CD14-positive monocyte (primary cell): Measurements from ENCODE around the gene PCGF1. TPM values are rescaled to one million over a fixed set of nuclear protein-coding genes. Genes with fewer than 3 reads are reported as not detected.

ENCODE experiments used
- DNase-seq, 3 donors: peaks; one replicate each; pipeline ENCODE4 v3.0.0-alpha.2; 2011 to 2022
- H2AFZ ChIP-seq: 2 replicates; pipeline ENCODE4 v1.6.0; 2012; ENCODE audit warnings: mild to moderate bottlenecking, low read depth, low read length, inconsistent platforms; ENCODE audit not compliant: insufficient read depth, poor library complexity, severe bottlenecking
- H3K27ac ChIP-seq, 2 donors: 1 replicate in 1 of 2; 2 replicates in 1 of 2; pipeline ENCODE4 v1.5.1; 2012 to 2013; ENCODE audit warnings: low read length in 2 of 2, control low read depth in 1 of 2, inconsistent platforms in 1 of 2, low read depth in 1 of 2, mild to moderate bottlenecking in 1 of 2
- H3K27me3 ChIP-seq, 2 donors: one replicate each; pipeline versions ENCODE4 v1.6.0 to v1.6.1; 2011 to 2013; ENCODE audit warnings: low read length in 2 of 2; ENCODE audit not compliant: control insufficient read depth in 2 of 2, insufficient read depth in 2 of 2
- H3K36me3 ChIP-seq, 2 donors: replicated peaks in 1 of 2; 1 replicate in 1 of 2; 2 replicates in 1 of 2; pipeline versions ENCODE4 v1.5.1 to v1.6.1; 2012 to 2013; ENCODE audit warnings: low read length in 2 of 2, control low read depth in 1 of 2, inconsistent platforms in 1 of 2, mild to moderate bottlenecking in 1 of 2; ENCODE audit not compliant: insufficient read depth in 2 of 2, control insufficient read depth in 1 of 2
- H3K4me1 ChIP-seq, 2 donors: 1 replicate in 1 of 2; 2 replicates in 1 of 2; pipeline versions ENCODE4 v1.5.1 to v1.6.1; 2012 to 2013; ENCODE audit warnings: low read length in 2 of 2, control low read depth in 1 of 2, inconsistent platforms in 1 of 2, mild to moderate bottlenecking in 1 of 2, moderate library complexity in 1 of 2; ENCODE audit not compliant: insufficient read depth in 2 of 2, control insufficient read depth in 1 of 2
- H3K4me2 ChIP-seq: replicated peaks from 2 replicates; pipeline ENCODE3; 2012; ENCODE audit warnings: low read length, moderate library complexity, mild to moderate bottlenecking; ENCODE audit not compliant: poor library complexity, severe bottlenecking; ENCODE audit errors: extremely low read depth
- H3K4me3 ChIP-seq, 3 experiments: fragments of 200-600 bp in 1 of 3; sonication (generic) in 1 of 3; replicated peaks in 1 of 3; 1 replicate in 2 of 3; 2 replicates in 1 of 3; pipeline ENCODE4 v1.5.1; 2011 to 2013; ENCODE audit warnings: low read length in 3 of 3, mild to moderate bottlenecking in 3 of 3, control low read depth in 2 of 3, low read depth in 2 of 3, inconsistent platforms in 1 of 3, moderate library complexity in 1 of 3
- H3K79me2 ChIP-seq: 2 replicates; pipeline ENCODE4 v1.6.0; 2012; ENCODE audit warnings: mild to moderate bottlenecking, control low read depth, inconsistent platforms, low read length, moderate library complexity; ENCODE audit not compliant: insufficient read depth
- H3K9ac ChIP-seq: 2 replicates; pipeline ENCODE4 v1.6.0; 2017; ENCODE audit warnings: low read length, mild to moderate bottlenecking; ENCODE audit not compliant: insufficient read depth, poor library complexity, severe bottlenecking
- H3K9me3 ChIP-seq, 2 donors: replicated peaks in 1 of 2; 1 replicate in 1 of 2; 2 replicates in 1 of 2; pipeline versions ENCODE4 v1.5.1 to v1.6.1; 2012 to 2013; ENCODE audit warnings: low read length in 2 of 2, control low read depth in 1 of 2; ENCODE audit not compliant: control insufficient read depth in 1 of 2, insufficient read depth in 1 of 2
- H4K20me1 ChIP-seq: 2 replicates; pipeline ENCODE4 v1.6.0; 2012; ENCODE audit warnings: mild to moderate bottlenecking, low read length, control low read depth, moderate library complexity; ENCODE audit not compliant: insufficient read depth
- H3K27ac Mint-ChIP-seq, 7 donors: one replicate each; pipeline ENCODE4 v1.8.0; 2020; ENCODE audit warnings: mild to moderate bottlenecking in 7 of 7, mixed read lengths in 7 of 7, moderate library complexity in 6 of 7, inconsistent platforms in 2 of 7
- H3K27me3 Mint-ChIP-seq, 3 donors: one replicate each; pipeline ENCODE4 v1.8.0; 2021 to 2022; ENCODE audit warnings: low read depth in 3 of 3, mild to moderate bottlenecking in 3 of 3, mixed read lengths in 3 of 3, moderate library complexity in 3 of 3, inconsistent platforms in 1 of 3
- H3K36me3 Mint-ChIP-seq, 2 donors: one replicate each; pipeline ENCODE4 v1.8.0; 2020; ENCODE audit warnings: mixed read lengths in 2 of 2, inconsistent platforms in 1 of 2, mild to moderate bottlenecking in 1 of 2
- H3K4me1 Mint-ChIP-seq: one replicate; pipeline ENCODE4 v1.8.0; 2020; ENCODE audit warnings: mild to moderate bottlenecking, mixed read lengths
- H3K4me3 Mint-ChIP-seq, 2 donors: one replicate each; pipeline ENCODE4 v1.8.0; 2020; ENCODE audit warnings: mild to moderate bottlenecking in 2 of 2, mixed read lengths in 2 of 2, moderate library complexity in 1 of 2
- H3K9me3 Mint-ChIP-seq, 7 donors: one replicate each; pipeline ENCODE4 v1.8.0; 2020 to 2022; ENCODE audit warnings: mixed read lengths in 7 of 7, mild to moderate bottlenecking in 6 of 7, moderate library complexity in 6 of 7, inconsistent platforms in 2 of 7
- WGBS: methylation state at CpG from one replicate; pipeline ENCODE4 v1.1.5; 2013; ENCODE audit warnings: missing lambda C conversion rate; ENCODE audit not compliant: insufficient coverage; 5-methylcytosine and 5-hydroxymethylcytosine counted together
- intact Hi-C, 2 donors: fragments of 100-400 bp; cut with micrococcal nuclease; formaldehyde crosslinking; loops; one replicate each; pipeline versions ENCODE4 v1.15.0 to v1.15.1; 2023
- polyA plus RNA-seq, 3 donors: library from polyadenylated mRNA; depleted of rRNA in 1 of 3; unstranded in 2 of 3; stranded (reverse) in 1 of 3; fragments of 300-500 nt in 2 of 3; fragments of >200 nt in 1 of 3; fragmentation: Illumina TruSeq in 2 of 3; gene quantifications; 1 replicate in 2 of 3; 2 replicates in 1 of 3; pipeline ENCODE4 v1.2.3, GENCODE V29; 2012 to 2021
- TF ChIP-seq, protein P1 (sequence below): fragments of 200-600 bp; IDR thresholded peaks from one replicate; pipeline ENCODE4 v1.8.0; 2022; ENCODE audit warnings: antibody characterized with exemption, mild to moderate bottlenecking

The PCGF1 gene
- polyA plus RNA-seq, 3 donors, result 18.0 to 30.5 (median 20.5) TPM

DNA sequence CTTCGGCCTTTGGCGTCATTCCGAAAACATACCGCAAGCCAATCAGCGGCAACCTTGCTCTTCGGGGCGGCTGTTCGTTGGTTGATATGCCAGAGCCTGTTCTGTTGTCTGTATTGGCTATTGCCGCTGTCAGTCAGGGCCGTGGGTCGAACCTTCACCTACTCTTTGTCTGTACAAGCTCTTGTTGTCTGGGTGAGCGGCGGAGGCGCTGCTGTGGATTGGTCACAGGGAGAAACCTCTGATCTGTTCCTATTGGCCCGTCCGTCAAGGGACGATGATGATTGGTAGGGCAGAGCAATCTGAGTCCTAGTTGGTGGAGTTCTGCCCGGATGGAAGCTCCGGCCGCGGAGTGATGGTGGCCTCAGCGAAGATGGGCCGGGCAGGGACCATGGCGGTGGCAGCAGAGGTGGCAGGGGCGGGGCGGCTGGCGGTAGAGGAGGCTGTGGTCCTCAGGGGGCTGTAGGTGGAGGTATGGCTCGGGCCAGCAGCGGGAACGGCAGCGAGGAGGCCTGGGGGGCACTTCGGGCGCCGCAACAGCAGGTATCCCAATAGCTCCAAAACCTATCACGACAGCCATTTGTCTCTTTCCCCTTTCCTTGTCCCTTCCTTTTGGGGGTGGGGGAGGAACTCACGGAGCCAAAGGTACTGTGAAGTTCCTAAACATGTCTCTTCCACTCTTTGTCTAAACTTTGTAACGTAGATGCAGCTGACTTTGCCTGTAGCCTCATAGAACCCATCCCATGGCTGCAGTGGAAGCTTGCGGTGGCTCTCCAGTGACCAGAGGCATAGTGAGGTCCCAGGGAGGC, 49.2 kb downstream of the PCGF1 start, which contains the start of gene WBP1:
Gene WBP1, plus strand, starts transcription at position 307 of the 806 bp plus-strand sequence. Its CDS starts 165 bp downstream, at position 472.
- Histone ChIP-seq H3K27ac (peak within 1 kb of the TSS; percentile 81 to 92), H2AFZ (peak within 1 kb of the TSS; percentile 92), H3K4me1 (peaks cover 35 to 41% of the 10 kb centered on the region in 2 donors), H3K36me3 (peaks cover 19 to 24% of the 10 kb centered on the region in 2 donors), H3K79me2 (peaks cover 21% of the 10 kb centered on the region), H3K9me3 (no peaks in the 10 kb centered on the region), H3K4me2 (peak within 1 kb of the TSS; percentile 100), H3K27me3 (no peaks in the 10 kb centered on the region), H3K9ac (peak within 1 kb of the TSS; percentile 85), H4K20me1 (no peaks in the 10 kb centered on the region), H3K4me3 (peak within 1 kb of the TSS; percentile 74 to 90 (median 80))
- TF ChIP-seq, protein P1, sequence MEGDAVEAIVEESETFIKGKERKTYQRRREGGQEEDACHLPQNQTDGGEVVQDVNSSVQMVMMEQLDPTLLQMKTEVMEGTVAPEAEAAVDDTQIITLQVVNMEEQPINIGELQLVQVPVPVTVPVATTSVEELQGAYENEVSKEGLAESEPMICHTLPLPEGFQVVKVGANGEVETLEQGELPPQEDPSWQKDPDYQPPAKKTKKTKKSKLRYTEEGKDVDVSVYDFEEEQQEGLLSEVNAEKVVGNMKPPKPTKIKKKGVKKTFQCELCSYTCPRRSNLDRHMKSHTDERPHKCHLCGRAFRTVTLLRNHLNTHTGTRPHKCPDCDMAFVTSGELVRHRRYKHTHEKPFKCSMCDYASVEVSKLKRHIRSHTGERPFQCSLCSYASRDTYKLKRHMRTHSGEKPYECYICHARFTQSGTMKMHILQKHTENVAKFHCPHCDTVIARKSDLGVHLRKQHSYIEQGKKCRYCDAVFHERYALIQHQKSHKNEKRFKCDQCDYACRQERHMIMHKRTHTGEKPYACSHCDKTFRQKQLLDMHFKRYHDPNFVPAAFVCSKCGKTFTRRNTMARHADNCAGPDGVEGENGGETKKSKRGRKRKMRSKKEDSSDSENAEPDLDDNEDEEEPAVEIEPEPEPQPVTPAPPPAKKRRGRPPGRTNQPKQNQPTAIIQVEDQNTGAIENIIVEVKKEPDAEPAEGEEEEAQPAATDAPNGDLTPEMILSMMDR, result no peak
- intact Hi-C loops, result loop anchor here (5.0 kb wide), 1 partner anchor 69 kb away; the partner anchor contains the start of genes AUP1 (in 2 of the 2), DQX1 (in 2 of the 2) and HTRA2 (in 2 of the 2)
- H3K36me3 Mint-ChIP-seq, result peaks cover 25 to 34% of the 10 kb centered on the region in 2 donors
- H3K4me1 Mint-ChIP-seq, result peaks cover 46% of the 10 kb centered on the region
- peaks cover 0 to 2% (median 0%) of the 10 kb centered on the region in 7 donors for H3K9me3 Mint-ChIP-seq
- peak within 1 kb of the TSS; percentile 93 to 94 for H3K4me3 Mint-ChIP-seq
- WGBS, result 0% methylated on average over 23 of the region's 38 CpGs
- peak within 1 kb of the TSS; percentile 87 to 97 (median 94) for H3K27ac Mint-ChIP-seq
- peaks cover 0 to 2% (median 0%) of the 10 kb centered on the region in 3 donors for H3K27me3 Mint-ChIP-seq
- peak; percentile 100 for DNase-seq

DNA sequence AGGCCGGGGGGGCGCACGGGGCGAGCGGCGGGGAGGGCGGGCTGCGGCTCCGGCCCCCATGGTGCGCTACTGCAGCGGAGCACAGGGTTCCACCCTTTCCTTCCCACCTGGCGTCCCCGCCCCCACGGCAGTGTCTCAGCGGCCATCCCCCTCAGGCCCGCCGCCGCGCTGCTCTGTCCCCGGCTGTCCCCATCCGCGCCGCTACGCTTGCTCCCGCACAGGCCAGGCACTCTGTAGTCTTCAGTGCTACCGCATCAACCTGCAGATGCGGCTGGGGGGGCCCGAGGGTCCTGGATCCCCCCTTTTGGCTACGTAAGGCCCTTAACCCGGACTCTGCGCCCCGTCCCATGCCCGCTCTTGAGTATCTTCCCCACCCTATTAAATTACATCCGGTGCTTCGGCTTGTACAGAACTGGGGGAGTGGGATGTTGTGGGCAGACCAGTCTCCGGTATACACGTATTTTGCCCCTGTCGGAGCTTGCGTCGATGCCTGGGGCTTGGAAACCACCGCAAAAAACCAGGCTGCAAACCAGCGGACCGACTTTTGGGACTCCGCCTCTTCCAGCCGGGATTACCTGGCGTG, 49.9 kb downstream of the PCGF1 start:
- H3K9ac ChIP-seq, result peak overlapping the region; percentile 85
- no peaks in the 10 kb centered on the region for H3K27me3 ChIP-seq
- peaks cover 0 to 2% (median 0%) of the 10 kb centered on the region in 3 donors for H3K27me3 Mint-ChIP-seq
- peak overlapping the region; percentile 93 to 94 for H3K4me3 Mint-ChIP-seq
- H3K4me2 ChIP-seq, result peak overlapping the region; percentile 100
- peak overlapping the region; percentile 81 to 92 for H3K27ac ChIP-seq
- peaks cover 43% of the 10 kb centered on the region for H3K4me1 Mint-ChIP-seq
- TF ChIP-seq, protein P1, result no peak
- WGBS, result under 1% methylated on average over 39 of the region's 46 CpGs
- H3K9me3 Mint-ChIP-seq, result no peaks in the 10 kb centered on the region
- no peak for DNase-seq
- intact Hi-C loops, result loop anchor here (5.0 kb wide), 1 partner anchor 70 kb away; the partner anchor contains the start of genes AUP1 (in 2 of the 2), DQX1 (in 2 of the 2) and HTRA2 (in 2 of the 2)
- peak overlapping the region; percentile 92 for H2AFZ ChIP-seq
- peaks cover 35 to 41% of the 10 kb centered on the region in 2 donors for H3K4me1 ChIP-seq
- peaks cover 18 to 29% of the 10 kb centered on the region in 2 donors for H3K36me3 Mint-ChIP-seq
- H3K79me2 ChIP-seq, result peaks cover 21% of the 10 kb centered on the region
- peak overlapping the region; percentile 72 to 90 (median 80) for H3K4me3 ChIP-seq
- no peaks in the 10 kb centered on the region for H3K9me3 ChIP-seq
- peak overlapping the region; percentile 87 to 97 (median 94) for H3K27ac Mint-ChIP-seq
- no peaks in the 10 kb centered on the region for H4K20me1 ChIP-seq
- peaks cover 15 to 17% of the 10 kb centered on the region in 2 donors for H3K36me3 ChIP-seq
